Measurements from ENCODE around the gene JMJD7.

The JMJD7 gene

DNA sequence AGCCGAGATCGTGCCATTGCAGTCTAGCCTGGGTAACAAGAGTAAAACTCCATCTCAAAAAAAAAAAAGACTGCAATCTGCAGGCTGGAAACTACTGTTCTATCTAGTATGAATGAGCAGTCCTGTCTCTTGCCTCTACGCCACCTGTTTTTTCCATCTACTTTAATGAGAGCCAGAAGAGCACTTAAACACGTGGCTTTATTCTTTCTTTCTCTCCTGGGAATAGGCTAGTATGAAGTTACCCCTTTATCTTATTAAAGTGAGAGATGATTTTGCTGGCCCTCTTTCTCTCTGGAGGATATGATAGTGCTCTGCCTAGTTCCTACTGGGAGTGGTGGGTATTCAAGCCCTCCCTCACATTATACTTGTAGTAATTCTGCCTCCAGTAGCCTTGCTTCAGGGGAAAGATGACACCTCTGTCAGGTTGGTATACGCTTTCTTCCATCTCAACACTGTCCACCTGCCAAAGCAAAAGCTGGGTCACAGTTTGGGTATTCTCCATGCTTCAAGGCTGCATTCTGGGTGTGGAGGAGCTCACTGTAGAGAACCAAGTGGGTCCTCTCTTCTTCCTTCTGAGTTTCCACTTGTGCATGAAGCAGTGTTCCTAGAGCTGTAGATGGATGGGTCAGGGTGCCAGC is 35.8 kb upstream of the JMJD7 start:
- TF ChIP-seq, protein P1, sequence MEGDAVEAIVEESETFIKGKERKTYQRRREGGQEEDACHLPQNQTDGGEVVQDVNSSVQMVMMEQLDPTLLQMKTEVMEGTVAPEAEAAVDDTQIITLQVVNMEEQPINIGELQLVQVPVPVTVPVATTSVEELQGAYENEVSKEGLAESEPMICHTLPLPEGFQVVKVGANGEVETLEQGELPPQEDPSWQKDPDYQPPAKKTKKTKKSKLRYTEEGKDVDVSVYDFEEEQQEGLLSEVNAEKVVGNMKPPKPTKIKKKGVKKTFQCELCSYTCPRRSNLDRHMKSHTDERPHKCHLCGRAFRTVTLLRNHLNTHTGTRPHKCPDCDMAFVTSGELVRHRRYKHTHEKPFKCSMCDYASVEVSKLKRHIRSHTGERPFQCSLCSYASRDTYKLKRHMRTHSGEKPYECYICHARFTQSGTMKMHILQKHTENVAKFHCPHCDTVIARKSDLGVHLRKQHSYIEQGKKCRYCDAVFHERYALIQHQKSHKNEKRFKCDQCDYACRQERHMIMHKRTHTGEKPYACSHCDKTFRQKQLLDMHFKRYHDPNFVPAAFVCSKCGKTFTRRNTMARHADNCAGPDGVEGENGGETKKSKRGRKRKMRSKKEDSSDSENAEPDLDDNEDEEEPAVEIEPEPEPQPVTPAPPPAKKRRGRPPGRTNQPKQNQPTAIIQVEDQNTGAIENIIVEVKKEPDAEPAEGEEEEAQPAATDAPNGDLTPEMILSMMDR (IDR thresholded peaks at IDR 0.05; ENCODE audit: low read depth, low read length): no peak
- DNase-seq (ENCODE audit: low read depth in 2 of 2): no peak
- H3K4me3 ChIP-seq (replicated peaks in 1 of 2; ENCODE audit: low read depth in 2 of 2, low read length in 2 of 2): no peak overlapping the region

DNA sequence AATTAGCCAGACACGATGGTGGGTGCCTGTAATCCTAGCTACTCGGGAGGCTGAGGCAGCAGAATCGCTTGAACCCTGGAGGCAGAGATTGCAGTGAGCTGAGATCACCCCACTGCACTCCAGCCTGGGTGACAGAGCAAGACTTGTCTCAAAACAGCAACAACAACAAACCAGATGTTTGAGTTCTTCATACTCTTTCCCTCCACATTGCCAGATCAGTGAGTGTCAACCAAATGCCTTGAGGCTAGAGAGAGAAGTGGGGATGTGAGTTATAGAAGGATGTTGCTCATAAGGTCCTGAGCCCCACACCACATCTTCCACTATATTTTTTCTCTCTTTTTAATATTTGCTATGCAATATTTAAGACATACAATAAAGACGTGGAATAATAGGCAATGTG is 33.8 kb upstream of the JMJD7 start:
- H3K4me3 ChIP-seq (replicated peaks in 1 of 2; ENCODE audit: low read depth in 2 of 2, low read length in 2 of 2): no peak overlapping the region
- DNase-seq (ENCODE audit: low read depth in 2 of 2): no peak
- TF ChIP-seq, protein P1 (IDR thresholded peaks at IDR 0.05; ENCODE audit: low read depth, low read length): no peak

DNA sequence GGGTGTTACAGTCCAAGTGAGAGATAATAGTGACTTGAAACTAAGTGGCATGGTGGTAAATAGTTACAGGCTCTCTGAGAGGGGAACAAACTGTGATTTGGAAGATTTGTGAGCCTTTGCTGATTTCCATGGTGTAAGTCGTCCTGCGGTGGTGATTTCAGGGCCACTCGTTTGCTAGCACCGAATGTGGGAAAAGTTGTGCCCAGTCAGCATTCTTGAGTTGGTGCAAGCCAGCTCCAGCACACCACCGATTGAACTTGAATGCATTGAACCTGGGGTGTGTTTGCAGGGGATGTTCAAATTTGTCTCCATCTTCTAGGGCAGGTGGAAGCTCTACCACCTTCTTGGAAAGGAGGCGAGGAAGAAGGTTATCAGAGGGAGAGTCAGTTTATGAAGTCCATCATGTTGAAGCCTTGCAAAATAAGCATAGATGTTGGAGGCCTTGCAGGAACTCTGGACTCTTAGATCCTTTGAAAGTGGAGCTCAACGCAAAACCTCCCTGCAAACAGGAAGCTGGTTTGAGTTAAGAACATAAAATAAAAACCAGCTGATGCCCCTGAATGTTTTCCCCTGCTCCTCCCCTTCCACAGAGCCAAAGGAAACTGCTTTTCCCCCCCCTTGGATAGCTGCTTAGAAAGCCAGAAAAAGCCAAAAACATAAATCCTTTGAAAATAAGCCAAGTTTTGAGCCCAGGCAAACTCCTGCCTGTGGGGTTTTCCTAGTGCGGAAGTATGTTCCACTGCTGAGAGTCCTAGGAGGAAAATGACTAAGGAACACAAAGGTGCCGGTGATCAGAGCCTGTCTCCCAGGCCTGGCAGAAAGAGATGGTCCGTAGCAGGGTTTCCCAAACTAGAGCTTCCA is 31.7 kb upstream of the JMJD7 start:
- DNase-seq (ENCODE audit: low read depth in 2 of 2): peak; percentile 49 to 83
- TF ChIP-seq, protein P1 (IDR thresholded peaks at IDR 0.05; ENCODE audit: low read depth, low read length): no peak
- no peak overlapping the region for H3K4me3 ChIP-seq (replicated peaks in 1 of 2; ENCODE audit: low read depth in 2 of 2, low read length in 2 of 2)

DNA sequence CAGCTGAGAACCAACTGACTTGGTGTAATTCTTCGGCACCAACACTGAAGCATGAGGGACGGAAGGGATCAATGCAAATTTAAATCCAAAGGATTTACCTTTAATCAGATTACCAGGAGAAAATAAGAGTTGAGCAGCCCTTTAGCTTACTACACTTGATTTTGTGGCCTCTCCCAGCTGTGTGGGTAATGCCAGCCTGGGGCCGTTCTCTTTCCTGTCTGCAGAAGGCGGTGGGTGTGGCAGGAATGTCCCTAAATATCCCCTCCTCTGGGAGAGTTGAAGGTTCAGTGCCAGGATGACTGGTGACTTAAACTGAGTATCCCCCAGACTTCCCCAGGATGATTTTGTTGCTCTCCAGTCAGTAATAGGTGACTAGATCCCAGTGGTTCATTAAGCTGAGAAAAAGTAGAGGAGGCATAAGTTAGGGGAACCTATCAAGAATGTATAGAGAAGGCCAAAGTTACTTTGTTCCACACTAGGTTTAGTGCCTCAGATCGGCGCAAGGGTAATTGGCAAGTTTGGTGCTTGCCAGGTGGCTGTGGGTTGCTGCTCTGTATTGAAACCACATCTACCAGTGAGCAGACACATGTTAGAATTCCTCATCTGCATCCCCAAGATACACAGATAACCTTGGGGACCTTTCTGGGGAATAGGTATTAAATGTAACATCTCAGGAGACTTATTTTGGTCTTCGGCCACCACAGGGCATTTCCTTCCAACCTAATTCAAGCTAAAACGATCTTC is 30.5 kb upstream of the JMJD7 start:
- H3K4me3 ChIP-seq (replicated peaks in 1 of 2; ENCODE audit: low read depth in 2 of 2, low read length in 2 of 2): no peak overlapping the region
- TF ChIP-seq, protein P1 (IDR thresholded peaks at IDR 0.05; ENCODE audit: low read depth, low read length): no peak
- no peak for DNase-seq (ENCODE audit: low read depth in 2 of 2)

DNA sequence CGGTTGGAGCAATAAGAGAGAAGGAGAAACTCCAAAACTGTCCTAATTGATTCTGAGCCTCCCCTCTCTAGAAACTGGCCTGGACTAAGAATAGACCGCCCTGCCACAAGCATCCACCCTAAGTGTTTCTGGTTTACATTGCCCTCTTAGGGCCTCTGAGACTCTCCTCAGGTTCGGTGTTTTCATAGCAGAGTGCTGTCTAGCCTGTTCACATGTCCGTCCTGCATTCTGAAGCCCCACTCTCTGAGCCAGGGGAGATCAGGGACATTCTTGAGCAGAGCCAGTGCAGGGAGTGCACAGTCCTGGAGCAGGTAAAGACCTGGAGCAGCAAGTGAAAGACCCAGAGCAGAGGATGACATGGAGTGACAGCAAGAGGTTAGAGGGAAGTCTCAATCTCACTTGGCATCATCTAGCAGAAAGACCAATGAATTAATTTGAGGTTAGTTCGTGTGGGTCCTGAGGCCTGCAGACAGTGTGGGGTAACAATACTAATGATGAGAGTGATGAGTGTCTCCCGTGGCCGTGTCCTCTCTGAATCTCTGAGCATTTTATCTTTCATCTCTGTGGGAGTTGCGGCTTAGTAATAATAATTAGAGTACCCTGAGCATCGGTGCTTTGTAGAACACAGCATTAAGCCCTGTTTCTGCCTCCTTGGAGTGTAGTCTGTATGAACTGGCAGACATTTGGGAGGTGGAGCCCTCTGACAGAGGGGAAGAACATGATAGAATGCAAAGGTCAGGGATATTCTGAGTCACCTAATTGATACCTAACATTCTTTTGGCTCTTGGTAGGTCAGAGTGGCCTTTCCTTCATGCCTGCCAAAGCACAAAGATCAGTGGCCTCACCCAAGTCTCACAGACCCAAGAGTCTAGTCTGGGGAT is 29.0 kb upstream of the JMJD7 start:
- H3K4me3 ChIP-seq (replicated peaks in 1 of 2; ENCODE audit: low read depth in 2 of 2, low read length in 2 of 2): no peak overlapping the region
- DNase-seq (ENCODE audit: low read depth in 2 of 2): no peak
- TF ChIP-seq, protein P1 (IDR thresholded peaks at IDR 0.05; ENCODE audit: low read depth, low read length): no peak

DNA sequence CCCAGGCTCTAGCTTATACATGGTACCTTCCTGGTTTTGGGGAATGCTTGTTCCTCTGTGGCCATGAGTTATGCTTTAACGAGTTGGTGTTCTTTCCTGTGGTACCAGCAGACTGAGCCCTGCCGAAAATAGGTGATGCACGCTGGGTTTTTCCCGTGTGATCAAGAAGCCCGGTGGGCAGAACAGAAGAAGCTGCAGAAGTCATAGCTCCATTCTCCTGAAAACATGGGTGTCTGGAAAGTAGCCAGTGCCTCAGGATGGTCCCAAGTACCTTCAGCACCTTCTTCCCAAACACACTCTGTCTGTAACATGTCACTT is 28.4 kb upstream of the JMJD7 start:
- H3K4me3 ChIP-seq (replicated peaks in 1 of 2; ENCODE audit: low read depth in 2 of 2, low read length in 2 of 2): no peak overlapping the region
- TF ChIP-seq, protein P1 (IDR thresholded peaks at IDR 0.05; ENCODE audit: low read depth, low read length): no peak
- DNase-seq (ENCODE audit: low read depth in 2 of 2): no peak

Measured in cardiac fibroblast (primary cell).